ENCODE measurements around the gene CHRDL2.

Gene CHRDL2

GRCh38 chr11:74684661-74685060 lies 46.6 kb downstream of the CHRDL2 start:
- no peak for DNase-seq

GRCh38 chr11:74683941-74684481 lies 47.2 kb downstream of the CHRDL2 start:
- DNase-seq: no peak

- DNase-seq: peak; percentile 72
Observed at GRCh38 chr11:74683279-74683871, 47.9 kb downstream of the CHRDL2 start.

GRCh38 chr11:74682731-74683278 lies 48.4 kb downstream of the CHRDL2 start:
- DNase-seq: no peak

GRCh38 chr11:74681686-74682651 lies 49.3 kb downstream of the CHRDL2 start:
- peak; percentile 81 for DNase-seq

GRCh38 chr11:74680703-74681531 lies 50.3 kb downstream of the CHRDL2 start:
- DNase-seq: peak; percentile 46

- no peak for DNase-seq
Observed at GRCh38 chr11:74680035-74680671, 51.1 kb downstream of the CHRDL2 start.

GRCh38 chr11:74679513-74679865 lies 51.7 kb downstream of the CHRDL2 start:
- DNase-seq: no peak

- no peak for DNase-seq
Observed at GRCh38 chr11:74678591-74679512, 52.4 kb downstream of the CHRDL2 start.

GRCh38 chr11:74678041-74678440 lies 53.2 kb downstream of the CHRDL2 start:
- no peak for DNase-seq

- no peak for DNase-seq
Observed at GRCh38 chr11:74677131-74677530, 54.1 kb downstream of the CHRDL2 start.

GRCh38 chr11:74676596-74676995 lies 54.6 kb downstream of the CHRDL2 start:
- no peak for DNase-seq

GRCh38 chr11:74675761-74676160 lies 55.5 kb downstream of the CHRDL2 start:
- DNase-seq: peak; percentile 24

- DNase-seq: no peak
Observed at GRCh38 chr11:74673693-74674360, 57.4 kb downstream of the CHRDL2 start.

- peak; percentile 71 for DNase-seq
Observed at GRCh38 chr11:74672956-74673692, 58.1 kb downstream of the CHRDL2 start.

GRCh38 chr11:74672332-74672955 lies 58.8 kb downstream of the CHRDL2 start:
- DNase-seq: no peak

- DNase-seq: no peak
Observed at GRCh38 chr11:74671520-74672196, 59.6 kb downstream of the CHRDL2 start.

- DNase-seq: no peak
Observed at GRCh38 chr11:74670171-74670570, 61.1 kb downstream of the CHRDL2 start.
